GM21515 (cell line): ENCODE results near the gene RET.

Source experiments
- ATAC-seq: cut with Tn5 transposase; IDR thresholded peaks from one replicate; pipeline ENCODE4 v1.9.1; 2021; ENCODE audit not compliant: unreplicated experiment

RET gene

GRCh38 chr10:43076876-43077420 is at the start of gene RET:
TSS of gene RET (plus strand) at chr10:43077069. CDS start at chr10:43077259, 190 bp downstream.
- no peak for ATAC-seq

- no peak for ATAC-seq
Measured at GRCh38 chr10:43027331-43027955, 49.4 kb upstream of the RET start.

GRCh38 chr10:43028143-43028542 is 48.7 kb upstream of the RET start:
- no peak for ATAC-seq

GRCh38 chr10:43029043-43029442 is 47.8 kb upstream of the RET start:
- no peak for ATAC-seq

GRCh38 chr10:43032613-43033012 is 44.3 kb upstream of the RET start:
- ATAC-seq: no peak

- no peak for ATAC-seq
Measured at GRCh38 chr10:43035800-43036199, 41.1 kb upstream of the RET start.

- ATAC-seq: no peak
Measured at GRCh38 chr10:43036481-43037428, 40.1 kb upstream of the RET start.

- ATAC-seq: no peak
Measured at GRCh38 chr10:43037440-43037839, 39.4 kb upstream of the RET start.

GRCh38 chr10:43037942-43038782 is 38.7 kb upstream of the RET start:
- ATAC-seq: no peak

- no peak for ATAC-seq
Measured at GRCh38 chr10:43038783-43039623, 37.9 kb upstream of the RET start.

- no peak for ATAC-seq
Measured at GRCh38 chr10:43039624-43040481, 37.0 kb upstream of the RET start.

- ATAC-seq: no peak
Measured at GRCh38 chr10:43040482-43041256, 36.2 kb upstream of the RET start.

- ATAC-seq: no peak
Measured at GRCh38 chr10:43041422-43042342, 35.2 kb upstream of the RET start.

GRCh38 chr10:43042503-43043341 is 34.1 kb upstream of the RET start:
- ATAC-seq: no peak

GRCh38 chr10:43043342-43043772 is 33.5 kb upstream of the RET start:
- no peak for ATAC-seq

- no peak for ATAC-seq
Measured at GRCh38 chr10:43043773-43044447, 33.0 kb upstream of the RET start.
